IPS DF 6.9 (cell line): ENCODE measurements around the gene STEAP3.

Experiments used
- DNase-seq: peaks from one replicate; pipeline ENCODE4 v3.0.0-alpha.2; 2013; ENCODE audit warnings: low read depth, low spot score
- H3K27ac ChIP-seq: one replicate; pipeline ENCODE4 v1.5.1; 2013; ENCODE audit warnings: low read length, control low read depth
- H3K27me3 ChIP-seq: 2 replicates; pipeline ENCODE4 v1.6.1; 2013; ENCODE audit warnings: mild to moderate bottlenecking, low read length; ENCODE audit not compliant: control insufficient read depth, insufficient read depth
- H3K36me3 ChIP-seq: 2 replicates; pipeline ENCODE4 v1.6.1; 2013; ENCODE audit warnings: low read length; ENCODE audit not compliant: control insufficient read depth, insufficient read depth
- H3K4me1 ChIP-seq: 2 replicates; pipeline ENCODE4 v1.6.1; 2013; ENCODE audit warnings: low read length; ENCODE audit not compliant: control insufficient read depth, insufficient read depth
- H3K4me3 ChIP-seq: 2 replicates; pipeline ENCODE4 v1.5.1; 2013; ENCODE audit warnings: mild to moderate bottlenecking, low read length
- H3K9me3 ChIP-seq: 2 replicates; pipeline ENCODE4 v1.6.1; 2013; ENCODE audit warnings: low read length, inconsistent platforms; ENCODE audit not compliant: control insufficient read depth, insufficient read depth
- WGBS: extraction: QIAGEN DNeasy Blood & Tissue Kit; methylation state at CpG from one replicate; pipeline ENCODE4 v1.1.7; 2013; ENCODE audit warnings: mixed read lengths, missing lambda C conversion rate; ENCODE audit not compliant: insufficient read length, insufficient coverage; 5-methylcytosine and 5-hydroxymethylcytosine counted together

STEAP3 gene

GRCh38 chr2:119225926-119226325 is 2.3 kb downstream of the STEAP3 start:
- Histone ChIP-seq H3K36me3 (no peaks in the 10 kb centered on the region), H3K9me3 (no peaks in the 10 kb centered on the region), H3K4me1 (peaks cover 5% of the 10 kb centered on the region), H3K27me3 (no peaks in the 10 kb centered on the region), H3K27ac (no peak overlapping the region), H3K4me3 (no peak overlapping the region)
- no CpG with 5 or more reads among the region's 9 CpGs for WGBS
- no peak for DNase-seq

- peaks cover 5% of the 10 kb centered on the region for H3K4me1 ChIP-seq
- no peak overlapping the region for H3K27ac ChIP-seq
- DNase-seq = no peak
- H3K4me3 ChIP-seq = no peak overlapping the region
- WGBS = no CpG with 5 or more reads among the region's 12 CpGs
- no peaks in the 10 kb centered on the region for H3K27me3 ChIP-seq
- H3K9me3 ChIP-seq = no peaks in the 10 kb centered on the region
- H3K36me3 ChIP-seq = no peaks in the 10 kb centered on the region
Measured at GRCh38 chr2:119227346-119227745, 3.7 kb downstream of the STEAP3 start.

- Histone ChIP-seq H3K36me3 (no peaks in the 10 kb centered on the region), H3K4me1 (peaks cover 5% of the 10 kb centered on the region), H3K27ac (no peak overlapping the region), H3K9me3 (no peaks in the 10 kb centered on the region), H3K27me3 (no peaks in the 10 kb centered on the region), H3K4me3 (no peak overlapping the region)
- no peak for DNase-seq
- no CpG with 5 or more reads among the region's 5 CpGs for WGBS
Measured at GRCh38 chr2:119228136-119228535, 4.5 kb downstream of the STEAP3 start.

GRCh38 chr2:119228964-119229363 is 5.3 kb downstream of the STEAP3 start:
- no peak overlapping the region for H3K27ac ChIP-seq
- peaks cover 5% of the 10 kb centered on the region for H3K4me1 ChIP-seq
- no peak for DNase-seq
- H3K27me3 ChIP-seq = no peaks in the 10 kb centered on the region
- no peaks in the 10 kb centered on the region for H3K36me3 ChIP-seq
- WGBS = no CpG with 5 or more reads among the region's 7 CpGs
- no peak overlapping the region for H3K4me3 ChIP-seq
- no peaks in the 10 kb centered on the region for H3K9me3 ChIP-seq

- H3K4me1 ChIP-seq = peaks cover 7% of the 10 kb centered on the region
- no CpG with 5 or more reads among the region's 3 CpGs for WGBS
- H3K9me3 ChIP-seq = no peaks in the 10 kb centered on the region
- no peaks in the 10 kb centered on the region for H3K27me3 ChIP-seq
- no peaks in the 10 kb centered on the region for H3K36me3 ChIP-seq
- no peak for DNase-seq
- no peak overlapping the region for H3K4me3 ChIP-seq
- no peak overlapping the region for H3K27ac ChIP-seq
Measured at GRCh38 chr2:119229716-119230115, 6.1 kb downstream of the STEAP3 start.

- H3K9me3 ChIP-seq = no peaks in the 10 kb centered on the region
- no peak for DNase-seq
- H3K27me3 ChIP-seq = no peaks in the 10 kb centered on the region
- peaks cover 7% of the 10 kb centered on the region for H3K4me1 ChIP-seq
- H3K36me3 ChIP-seq = no peaks in the 10 kb centered on the region
- no peak overlapping the region for H3K4me3 ChIP-seq
- no peak overlapping the region for H3K27ac ChIP-seq
- WGBS = no CpG with 5 or more reads among the region's 28 CpGs
Measured at GRCh38 chr2:119230219-119231185, 6.9 kb downstream of the STEAP3 start.

GRCh38 chr2:119231975-119232665 is 8.5 kb downstream of the STEAP3 start:
- Histone ChIP-seq H3K36me3 (no peaks in the 10 kb centered on the region), H3K4me3 (no peak overlapping the region), H3K9me3 (no peaks in the 10 kb centered on the region), H3K4me1 (peaks cover 10% of the 10 kb centered on the region), H3K27me3 (no peaks in the 10 kb centered on the region), H3K27ac (no peak overlapping the region)
- DNase-seq = no peak
- no CpG with 5 or more reads among the region's 10 CpGs for WGBS

GRCh38 chr2:119232666-119232993 is 9.0 kb downstream of the STEAP3 start:
- H3K9me3 ChIP-seq = no peaks in the 10 kb centered on the region

GRCh38 chr2:119233326-119234020 is 9.8 kb downstream of the STEAP3 start:
- H3K4me1 ChIP-seq = peaks cover 11% of the 10 kb centered on the region
- H3K27ac ChIP-seq = no peak overlapping the region
- no peaks in the 10 kb centered on the region for H3K27me3 ChIP-seq
- no peak for DNase-seq
- no peak overlapping the region for H3K4me3 ChIP-seq
- H3K36me3 ChIP-seq = no peaks in the 10 kb centered on the region
- no CpG with 5 or more reads among the region's 7 CpGs for WGBS
- H3K9me3 ChIP-seq = no peaks in the 10 kb centered on the region

More at GRCh38 chr2:119232666-119232993, 9.0 kb downstream of the STEAP3 start:
- H3K36me3 ChIP-seq = no peaks in the 10 kb centered on the region
- no peak overlapping the region for H3K27ac ChIP-seq
- no peak overlapping the region for H3K4me3 ChIP-seq
- no peaks in the 10 kb centered on the region for H3K27me3 ChIP-seq
- no CpG with 5 or more reads among the region's 3 CpGs for WGBS
- H3K4me1 ChIP-seq = peaks cover 11% of the 10 kb centered on the region
- DNase-seq = no peak
